ENCODE measurements around the gene WDR37.
"Not testable (repeated sequence)": the region's sequence is repeated elsewhere in the genome, so short reads cannot be mapped to it uniquely, and the experiment has no call there.

The WDR37 gene, protein sequence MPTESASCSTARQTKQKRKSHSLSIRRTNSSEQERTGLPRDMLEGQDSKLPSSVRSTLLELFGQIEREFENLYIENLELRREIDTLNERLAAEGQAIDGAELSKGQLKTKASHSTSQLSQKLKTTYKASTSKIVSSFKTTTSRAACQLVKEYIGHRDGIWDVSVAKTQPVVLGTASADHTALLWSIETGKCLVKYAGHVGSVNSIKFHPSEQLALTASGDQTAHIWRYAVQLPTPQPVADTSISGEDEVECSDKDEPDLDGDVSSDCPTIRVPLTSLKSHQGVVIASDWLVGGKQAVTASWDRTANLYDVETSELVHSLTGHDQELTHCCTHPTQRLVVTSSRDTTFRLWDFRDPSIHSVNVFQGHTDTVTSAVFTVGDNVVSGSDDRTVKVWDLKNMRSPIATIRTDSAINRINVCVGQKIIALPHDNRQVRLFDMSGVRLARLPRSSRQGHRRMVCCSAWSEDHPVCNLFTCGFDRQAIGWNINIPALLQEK

DNA sequence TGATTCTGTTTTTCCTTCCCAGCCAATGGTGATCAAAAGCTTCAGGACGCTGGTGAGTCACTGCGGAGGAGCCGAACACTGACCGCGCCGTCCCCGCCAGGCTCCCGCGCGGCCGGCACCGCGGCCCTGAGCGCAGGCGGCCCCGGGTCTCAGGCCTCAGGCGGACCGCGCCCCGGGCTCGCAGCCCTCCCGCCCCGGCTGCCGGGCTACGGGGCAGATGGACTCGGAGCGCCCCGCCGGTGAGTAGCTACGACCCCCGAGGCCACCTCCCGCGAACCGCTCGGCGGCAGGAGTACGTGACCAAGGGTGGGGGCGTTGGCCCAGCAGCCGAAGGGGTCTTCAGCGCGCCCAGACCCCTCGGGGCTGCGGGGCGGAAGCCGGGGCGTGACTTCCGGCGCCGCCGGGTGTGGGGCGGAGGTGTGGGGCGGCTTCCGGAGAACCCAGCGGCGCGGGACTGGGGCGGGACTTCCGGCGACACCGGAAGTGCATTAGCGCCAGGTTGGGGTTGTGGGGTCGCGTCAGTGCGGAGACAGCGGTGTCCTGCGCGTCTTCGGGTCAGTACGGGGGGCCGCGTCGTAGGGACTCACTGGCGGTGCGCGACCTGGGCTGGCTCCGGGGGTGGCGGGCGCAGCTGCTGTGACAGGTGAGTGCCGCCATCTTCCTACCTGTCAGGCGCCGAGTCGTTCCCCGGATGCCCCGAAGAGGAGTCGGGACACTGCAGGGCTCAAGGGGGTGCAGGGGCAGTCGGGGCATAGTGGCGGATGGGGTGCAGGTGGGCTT is at the start of gene WDR37:
WDR37 (plus strand) TSS at position 60 of the 780 bp plus-strand sequence. CDS start 15,771 bp downstream, outside the sequence.
- DNase-seq: peak; percentile 85 to 90

DNA sequence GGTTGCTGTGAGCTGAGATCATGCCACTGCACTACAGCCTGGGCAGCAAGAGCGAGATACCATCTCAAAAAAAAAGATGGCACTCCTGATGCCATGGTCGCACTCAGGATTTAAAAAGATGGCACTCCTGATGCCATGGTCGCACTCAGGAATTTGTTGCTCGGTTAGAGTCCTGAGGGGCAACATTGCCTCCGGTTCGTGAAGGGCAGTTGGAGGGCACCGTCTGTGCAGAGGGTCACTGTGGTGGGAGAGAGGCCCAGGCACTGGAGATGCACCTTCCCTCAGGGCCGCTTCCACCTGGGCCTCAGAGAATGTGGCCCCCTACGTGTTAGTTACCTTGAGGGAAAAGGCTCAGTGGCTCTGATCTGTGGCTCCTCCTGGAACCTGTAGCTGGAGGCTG is 49.6 kb upstream of the WDR37 start:
- DNase-seq: no peak

DNA sequence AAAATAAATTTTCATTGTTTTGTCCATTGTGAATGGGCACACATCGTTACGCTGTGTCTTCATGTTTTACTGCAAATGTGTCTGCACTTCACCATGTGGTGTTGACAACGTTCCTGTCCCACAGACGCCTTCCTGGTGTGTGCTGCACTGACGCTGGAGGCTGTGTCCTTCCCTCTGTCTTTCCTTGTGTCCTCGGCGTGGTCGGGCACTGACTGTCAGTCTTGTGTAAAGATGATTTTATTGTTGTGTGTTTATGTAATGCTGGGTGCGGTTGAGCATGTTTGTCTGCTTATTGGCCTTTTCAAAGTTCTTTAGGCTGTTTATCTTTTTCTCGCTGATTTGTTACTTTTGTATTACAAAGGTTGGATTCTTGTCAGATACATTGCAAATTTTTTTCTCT is 48.6 kb upstream of the WDR37 start:
- no peak for DNase-seq

DNA sequence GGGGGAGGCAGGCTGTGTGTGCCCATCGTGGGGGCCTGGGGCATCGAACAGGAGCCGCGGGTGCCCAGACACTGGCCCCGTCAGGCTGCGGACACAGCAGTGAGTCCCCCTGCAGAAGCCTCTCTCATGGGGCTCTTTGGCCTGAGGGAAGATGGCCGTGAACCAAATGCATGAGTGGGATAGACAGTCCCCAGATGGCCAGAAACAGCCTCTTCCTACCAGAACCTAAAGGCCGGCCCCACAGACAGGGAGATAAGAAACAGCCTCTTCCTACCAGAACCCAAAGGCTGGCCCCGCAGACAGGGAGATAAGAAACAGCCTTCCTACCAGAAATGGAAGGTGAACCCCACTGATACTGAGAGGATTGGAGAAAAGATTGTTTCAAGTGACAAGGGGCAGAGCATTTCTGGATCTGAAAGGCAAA is 47.1 kb upstream of the WDR37 start:
- DNase-seq: no peak

DNA sequence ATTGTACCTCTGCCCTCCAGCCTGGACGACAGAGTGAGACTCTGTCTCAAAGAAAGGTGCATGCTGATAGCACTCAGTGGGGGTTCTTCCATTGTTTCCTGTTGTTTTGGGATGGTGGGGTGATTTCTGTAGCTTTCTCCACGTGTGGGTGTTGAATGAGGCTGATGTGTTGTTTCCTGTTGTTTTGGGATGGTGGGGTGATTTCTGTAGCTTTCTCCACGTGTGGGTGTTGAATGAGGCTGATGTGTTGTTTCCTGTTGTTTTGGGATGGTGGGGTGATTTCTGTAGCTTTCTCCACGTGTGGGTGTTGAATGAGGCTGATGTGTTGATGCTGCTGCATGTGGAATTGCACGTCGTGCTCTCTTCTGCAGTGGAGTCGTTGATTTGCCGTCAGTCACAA is 46.2 kb upstream of the WDR37 start:
- not testable (repeated sequence) for DNase-seq

DNA sequence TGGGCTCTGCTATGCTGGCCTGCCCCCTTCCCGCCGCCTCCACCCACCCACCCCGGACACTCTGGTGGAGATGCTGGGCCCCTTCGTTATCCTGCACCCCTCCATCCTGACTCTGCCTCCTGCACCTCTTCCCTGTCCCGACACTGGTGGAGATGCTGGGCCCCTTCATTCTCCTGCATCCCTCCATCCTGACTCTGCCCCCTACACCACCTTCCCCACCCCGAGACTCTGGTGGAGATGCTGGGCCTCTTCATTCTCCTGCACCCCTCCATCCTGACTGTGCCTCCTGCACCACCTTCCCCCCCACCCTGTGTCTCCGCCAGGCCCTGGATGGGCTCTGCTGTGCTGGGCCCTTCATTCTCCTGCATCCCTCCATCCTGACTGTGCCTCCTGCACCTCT is 45.5 kb upstream of the WDR37 start:
- DNase-seq: no peak

DNA sequence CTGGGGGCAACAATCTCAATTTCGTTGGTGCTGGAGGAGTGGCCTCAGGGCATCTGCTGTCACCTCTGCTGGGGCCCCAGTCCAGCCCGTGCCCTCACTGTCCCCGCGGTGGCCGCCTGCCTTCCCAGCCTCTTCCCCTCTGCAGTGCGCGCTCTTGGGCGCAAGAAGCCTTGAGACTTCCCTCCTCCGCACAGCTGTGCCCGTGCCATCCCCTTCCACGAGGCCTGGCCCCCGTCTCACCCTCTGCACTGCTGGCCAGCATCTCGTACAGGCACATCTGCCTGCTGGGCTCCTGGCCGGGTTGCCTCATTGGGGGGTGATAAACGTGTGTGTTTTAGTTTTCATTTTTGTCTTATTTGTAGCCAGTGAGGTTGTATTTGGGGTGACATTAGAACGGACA is 44.5 kb upstream of the WDR37 start:
- no peak for DNase-seq

DNA sequence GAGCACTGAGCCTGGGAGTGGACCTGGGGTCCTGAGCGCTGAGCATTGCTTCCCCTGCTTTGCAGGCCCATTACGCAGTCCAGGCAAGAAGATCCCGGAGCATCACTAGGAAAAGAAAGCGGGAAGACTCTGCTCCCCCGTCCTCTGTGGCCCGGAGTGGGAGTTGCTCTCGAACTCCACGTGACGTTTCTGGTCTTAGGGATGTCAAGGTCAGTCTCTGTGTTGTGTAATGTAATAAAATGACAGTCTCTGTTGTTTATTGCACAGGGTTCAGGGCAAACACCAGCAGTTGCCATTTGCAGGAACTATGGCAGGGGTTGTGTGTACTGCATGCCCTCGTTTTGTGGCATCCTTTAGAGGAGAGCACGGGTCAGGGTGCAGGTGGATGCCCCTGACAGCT is 40.5 kb upstream of the WDR37 start:
- no peak for DNase-seq

DNA sequence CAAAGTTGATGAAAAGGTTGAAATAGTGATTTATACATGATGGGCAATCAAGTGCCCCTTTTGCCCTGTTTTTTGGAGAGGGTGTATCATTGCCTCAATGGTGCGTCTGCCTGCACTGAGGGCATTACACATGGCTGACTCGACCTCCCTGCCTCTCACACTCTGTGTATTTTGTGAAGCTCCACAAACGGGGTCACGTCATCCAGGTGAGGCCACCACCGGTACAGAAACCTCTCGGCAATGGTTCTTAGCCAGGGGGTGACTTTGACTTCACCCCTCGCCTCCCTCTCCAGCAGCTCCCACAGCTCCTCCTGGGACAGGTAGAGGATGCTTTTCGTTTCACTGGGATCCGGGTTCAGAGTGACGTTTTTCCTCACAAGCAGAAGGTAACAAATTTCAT is 36.8 kb upstream of the WDR37 start:
- no peak for DNase-seq

DNA sequence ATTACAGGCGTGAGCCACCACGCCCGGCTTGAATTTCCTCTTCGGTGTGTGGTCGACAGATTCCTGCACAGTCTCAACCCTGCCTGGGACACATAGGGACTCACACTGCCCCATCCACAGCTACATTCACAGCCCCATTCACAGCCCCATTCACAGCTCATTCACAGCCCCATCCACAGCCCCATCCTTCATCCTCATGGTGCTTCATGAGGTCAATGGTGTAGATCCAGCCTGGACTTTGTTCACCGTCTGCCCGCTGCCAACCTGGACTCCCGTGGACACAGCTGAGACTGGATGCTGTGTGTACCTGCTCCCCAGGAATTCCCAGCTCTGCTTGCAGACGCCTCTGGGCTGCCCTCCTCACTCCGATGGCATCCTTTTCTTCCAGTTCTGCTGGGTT is 35.7 kb upstream of the WDR37 start:
- no peak for DNase-seq

DNA sequence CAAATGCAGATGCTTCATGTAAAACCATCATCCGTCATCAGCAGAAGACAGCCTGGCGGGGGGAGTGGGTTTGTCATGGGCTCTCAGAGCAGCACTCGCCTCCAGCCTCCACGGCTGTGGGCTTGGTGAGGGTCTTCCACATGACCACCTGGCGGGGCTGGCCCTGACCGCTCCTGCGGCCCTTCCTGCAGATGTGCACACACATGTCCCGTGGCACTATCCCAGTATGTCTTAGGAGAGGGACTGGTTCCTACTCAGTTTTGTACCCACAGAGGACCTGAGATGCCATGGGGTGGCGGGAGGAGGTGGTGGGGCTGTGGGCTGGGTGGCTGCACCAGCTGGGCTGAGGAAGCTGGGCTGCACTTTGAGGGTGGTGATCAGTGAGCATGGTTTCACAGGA is 35.2 kb upstream of the WDR37 start:
- no peak for DNase-seq

DNA sequence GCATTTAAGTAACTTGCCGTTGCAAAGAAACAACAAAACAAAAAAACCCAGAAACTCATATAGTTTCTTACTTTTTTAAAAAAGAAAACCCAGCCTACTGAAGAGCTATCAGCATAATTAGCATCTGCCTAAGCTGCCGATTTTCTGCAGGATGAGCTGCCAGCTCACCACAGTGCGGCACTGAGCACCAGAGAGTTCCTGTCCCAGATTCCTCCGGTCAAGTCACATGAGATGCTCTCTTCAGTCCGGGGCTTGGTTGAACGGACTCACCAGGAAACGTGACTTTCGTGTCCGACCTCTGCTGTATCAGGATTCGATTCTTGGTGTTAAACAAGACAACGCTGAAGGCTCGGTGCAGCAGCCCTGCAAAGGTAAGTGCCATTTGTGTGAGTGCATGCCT is 33.8 kb upstream of the WDR37 start:
- DNase-seq: no peak

DNA sequence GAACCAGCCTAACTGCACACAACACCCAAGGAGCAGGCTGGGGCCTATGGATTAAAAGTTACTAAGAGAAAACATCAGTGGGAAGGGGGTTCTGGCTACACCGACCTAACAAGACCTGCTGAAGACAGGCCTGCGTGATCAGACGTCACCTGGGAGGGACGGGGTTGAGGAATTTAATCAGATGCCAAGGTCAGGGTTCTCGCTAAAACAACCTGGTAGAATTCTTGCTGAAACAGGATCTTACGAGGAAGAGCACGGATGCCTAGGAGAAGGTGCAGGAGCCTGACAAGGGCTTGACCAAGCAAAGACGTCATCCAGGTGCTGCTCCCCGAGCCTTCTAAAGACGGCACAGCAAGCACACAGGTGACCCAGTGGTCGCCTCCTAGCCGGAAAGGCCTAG is 32.1 kb upstream of the WDR37 start:
- DNase-seq: no peak

DNA sequence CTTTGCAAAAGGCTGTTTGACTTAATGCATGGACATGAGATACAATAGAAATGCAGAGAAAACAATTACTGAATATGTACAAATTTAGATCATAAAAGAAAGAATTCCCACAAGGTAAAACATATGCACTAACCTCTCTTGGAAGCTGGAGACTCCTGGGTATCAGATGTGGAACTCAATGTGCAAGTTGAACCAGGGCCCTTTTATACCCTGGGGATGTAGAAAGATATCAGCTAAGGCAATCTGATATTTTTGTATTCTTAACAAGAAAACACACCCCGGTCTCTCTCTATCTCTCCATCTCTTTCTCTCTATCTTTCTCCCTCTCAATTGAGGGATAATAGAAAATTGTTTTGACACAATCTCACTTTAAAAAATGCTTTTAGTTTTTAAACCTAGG is 30.5 kb upstream of the WDR37 start, which contains the start of gene IDI2:
IDI2 (minus strand) TSS at position 177 of the 400 bp plus-strand sequence. CDS start 1,136 bp downstream, outside the sequence.
- no peak for DNase-seq

DNA sequence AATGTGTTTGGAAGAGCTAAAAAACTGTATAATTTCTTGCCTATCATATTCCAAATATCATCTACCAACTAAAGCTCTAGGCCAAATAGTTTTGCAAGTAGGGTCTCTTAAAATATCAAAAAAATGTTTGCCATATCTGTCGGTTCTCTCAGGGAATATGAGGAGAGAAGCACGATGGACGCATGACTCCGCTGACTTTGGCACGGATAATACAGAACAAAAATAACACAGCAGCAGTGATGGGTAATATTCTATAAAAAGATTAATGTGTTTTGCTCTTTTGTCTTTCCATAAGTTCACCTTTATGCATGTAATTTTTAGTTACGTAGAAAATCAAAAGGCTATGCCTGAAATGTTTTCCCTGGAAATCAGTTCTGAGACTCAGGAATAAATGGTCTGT is 29.6 kb upstream of the WDR37 start:
- no peak for DNase-seq

DNA sequence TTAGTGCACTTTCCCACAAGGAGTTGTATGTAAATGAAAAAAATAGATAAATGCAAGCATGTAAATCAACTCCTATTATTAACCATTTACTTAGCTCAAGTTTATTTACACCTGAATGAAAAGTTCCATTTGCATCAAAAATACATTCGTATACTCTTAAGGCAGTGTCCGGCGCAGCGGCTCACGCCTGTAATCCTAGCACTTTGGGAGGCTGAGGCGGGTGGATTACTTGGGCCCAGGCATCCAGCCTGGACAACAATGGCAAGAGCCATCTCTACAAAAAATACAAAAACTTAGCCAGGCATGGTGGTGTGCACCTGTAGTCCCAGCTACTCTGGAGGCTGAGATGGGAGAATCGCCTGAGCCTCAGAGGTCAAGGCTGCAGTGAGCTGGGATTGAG is 26.3 kb upstream of the WDR37 start:
- DNase-seq: no peak

DNA sequence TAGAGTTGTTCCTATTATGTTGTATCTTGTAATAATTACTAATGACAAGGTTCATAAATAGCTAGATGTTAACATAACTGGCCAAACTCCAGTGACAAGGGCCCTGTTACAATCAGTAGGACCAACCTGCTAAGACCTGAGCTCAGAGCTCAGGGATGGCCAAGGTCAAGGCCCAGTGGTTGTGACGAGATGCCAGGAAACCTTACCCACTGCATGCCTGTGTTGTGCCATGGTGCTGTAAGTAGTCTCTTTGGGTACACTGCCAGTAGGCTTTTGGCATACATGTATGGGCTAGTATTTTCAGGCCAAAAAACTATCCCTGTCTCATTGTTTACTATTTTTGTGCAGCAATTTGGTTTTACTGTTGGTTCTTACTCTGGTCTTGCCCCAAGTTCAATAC is 22.6 kb upstream of the WDR37 start:
- no peak for DNase-seq

DNA sequence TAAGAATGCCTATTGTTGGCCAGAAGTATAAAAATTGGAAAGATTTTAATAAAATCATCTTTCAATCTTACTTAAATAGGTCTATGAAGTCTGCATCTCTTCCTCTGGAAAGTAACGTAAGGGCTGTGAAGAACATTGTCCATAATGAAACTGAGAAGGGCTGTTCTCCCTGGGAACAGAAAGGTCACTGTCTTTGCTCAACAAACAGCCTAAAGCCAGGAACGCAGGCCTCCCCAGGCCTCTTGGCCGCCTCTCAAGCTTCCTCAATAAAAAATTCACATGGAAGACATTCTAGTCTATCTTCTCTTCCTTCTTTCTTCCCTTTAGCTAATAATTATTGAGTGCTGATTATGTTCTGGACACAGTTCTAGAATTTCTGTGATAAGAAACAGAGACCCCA is 21.4 kb upstream of the WDR37 start:
- no peak for DNase-seq

DNA sequence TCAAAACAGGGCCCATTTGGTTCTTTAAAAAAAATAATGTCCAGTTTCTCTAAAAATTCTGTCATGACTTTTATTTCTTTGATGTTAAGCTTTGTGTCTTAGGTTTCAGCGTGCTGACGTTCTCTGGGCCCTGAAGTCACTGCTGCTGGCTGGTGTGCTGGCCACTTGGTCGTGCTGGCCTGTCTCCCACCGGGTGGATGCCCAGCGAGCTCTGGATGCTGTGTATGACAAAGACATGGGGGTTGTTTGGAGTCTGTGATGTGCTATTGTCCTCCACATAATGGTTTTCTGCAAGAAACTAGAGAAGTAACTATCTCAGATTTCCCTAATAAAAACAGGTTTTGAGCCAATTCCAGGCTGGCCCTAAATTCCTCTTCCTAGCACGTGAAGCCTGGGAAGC is 21.0 kb upstream of the WDR37 start:
- DNase-seq: no peak

DNA sequence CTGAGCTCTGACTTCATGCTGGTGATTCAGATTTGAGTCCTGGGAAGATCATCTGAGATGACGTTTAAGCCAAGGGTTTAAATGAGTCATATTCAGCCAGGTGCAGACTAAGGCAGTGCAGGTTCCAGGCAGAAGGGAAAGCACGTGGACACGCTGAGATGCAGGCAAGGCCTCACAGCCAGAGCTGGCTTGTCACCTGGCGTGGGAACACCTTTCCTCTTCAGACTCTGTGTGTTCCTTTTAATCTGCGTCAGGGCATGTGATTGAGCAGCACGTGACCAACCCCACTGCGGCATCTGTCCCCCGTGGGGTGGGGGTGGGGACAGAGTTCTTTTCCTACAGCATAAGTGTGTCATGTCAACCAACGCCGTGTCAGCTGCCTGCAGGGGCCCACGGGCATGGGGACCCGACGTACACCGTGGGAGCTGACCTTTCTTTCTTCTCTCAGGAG is 19.8 kb upstream of the WDR37 start:
- peak; percentile 23 to 40 for DNase-seq

DNA sequence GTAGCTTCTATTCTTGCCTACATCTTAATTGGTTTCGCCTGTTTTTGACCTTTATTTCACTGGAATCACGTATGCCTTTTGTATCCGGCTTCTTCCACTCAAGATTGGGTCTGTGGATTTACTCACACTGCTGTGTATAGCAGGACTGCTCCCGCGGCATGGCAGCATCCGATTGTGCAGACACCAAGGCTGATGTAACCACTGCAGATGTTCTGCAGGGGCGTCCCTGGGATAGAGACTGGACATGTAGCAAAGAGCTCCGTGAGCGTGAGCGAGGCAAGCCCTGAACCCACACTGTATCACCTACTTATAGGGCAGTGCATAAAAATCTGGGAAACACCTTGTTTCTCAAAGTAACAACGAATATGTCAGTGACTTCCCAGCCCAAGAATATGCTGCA is 19.1 kb upstream of the WDR37 start:
- DNase-seq: no peak

DNA sequence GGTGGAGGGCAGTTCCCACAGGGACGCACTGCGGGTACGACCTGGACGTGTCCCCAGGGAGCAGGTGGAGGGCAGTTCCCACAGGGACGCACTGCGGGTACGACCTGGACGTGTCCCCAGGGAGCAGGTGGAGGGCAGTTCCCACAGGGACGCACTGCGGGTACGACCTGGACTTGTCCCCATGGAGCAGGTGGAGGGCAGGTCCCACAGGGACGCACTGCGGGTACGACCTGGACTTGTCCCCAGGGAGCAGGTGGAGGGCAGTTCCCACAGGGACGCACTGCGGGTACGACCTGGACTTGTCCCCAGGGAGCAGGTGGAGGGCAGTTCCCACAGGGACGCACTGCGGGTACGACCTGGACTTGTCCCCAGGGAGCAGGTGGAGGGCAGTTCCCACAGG is 17.4 kb upstream of the WDR37 start:
- not testable (repeated sequence) for DNase-seq

DNA sequence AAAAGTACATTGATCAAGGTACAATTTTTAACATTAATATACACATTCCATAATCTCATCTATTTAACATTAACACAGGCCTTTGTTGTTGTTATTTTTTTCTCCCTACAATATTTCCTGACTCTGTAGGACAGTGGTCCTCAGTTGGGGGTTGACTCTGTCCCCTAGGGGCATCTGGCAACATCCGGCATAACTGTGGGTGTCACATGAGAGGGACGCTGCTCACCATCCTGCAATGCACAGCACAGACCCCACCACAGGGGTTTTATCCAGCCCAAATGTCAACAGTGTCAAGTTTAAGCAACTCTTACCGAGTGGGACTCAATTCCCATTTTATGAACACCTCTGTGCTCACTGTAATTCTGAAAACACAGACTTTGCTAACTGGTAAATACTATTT is 16.1 kb upstream of the WDR37 start:
- no peak for DNase-seq

DNA sequence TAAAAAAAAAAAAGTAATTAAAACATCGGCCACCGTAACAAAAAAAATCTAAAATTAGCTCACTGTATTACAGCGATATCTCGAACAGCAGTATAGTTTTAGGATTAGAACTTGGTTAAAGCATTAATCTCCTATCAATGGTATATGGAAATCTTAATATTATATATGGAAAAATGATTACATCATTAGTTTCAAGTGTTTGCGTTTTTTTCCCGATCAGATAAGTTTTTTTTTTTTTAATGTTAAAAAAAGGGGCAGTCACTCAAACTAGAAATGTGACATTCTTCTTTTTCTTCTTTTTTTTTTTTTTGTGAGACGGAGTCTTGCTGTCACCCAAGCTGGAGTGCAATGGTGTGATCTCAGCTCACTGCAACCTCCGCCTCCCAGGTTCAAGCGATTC is 14.7 kb upstream of the WDR37 start:
- DNase-seq: no peak

Measured in CD4-positive, alpha-beta T cell treated with Interferon alpha-2 for 1 hour (primary cell).